NCI-H2029 treated with DMSO at 0.1 percent for 48 hours (cell line): Measurements from ENCODE around the gene KAZN.

Experiments
- DNase-seq: peaks from one replicate; lab custom pipeline; 2025; lab: John Stamatoyannopoulos, UW

KAZN gene

GRCh38 chr1:14647777-14648176 lies 49.3 kb downstream of the KAZN start:
- DNase-seq, result no peak

- no peak for DNase-seq
Measured at GRCh38 chr1:14648391-14648790, 49.9 kb downstream of the KAZN start.

- DNase-seq, result no peak
Measured at GRCh38 chr1:14648896-14649855, 50.7 kb downstream of the KAZN start.

- DNase-seq, result no peak
Measured at GRCh38 chr1:14649976-14650375, 51.5 kb downstream of the KAZN start.

GRCh38 chr1:14650951-14651350 lies 52.5 kb downstream of the KAZN start:
- DNase-seq, result no peak

- DNase-seq, result no peak
Measured at GRCh38 chr1:14652840-14653239, 54.4 kb downstream of the KAZN start.

- DNase-seq, result no peak
Measured at GRCh38 chr1:14653461-14653960, 55.0 kb downstream of the KAZN start.

GRCh38 chr1:14654554-14654953 lies 56.1 kb downstream of the KAZN start:
- DNase-seq, result no peak

GRCh38 chr1:14655385-14655784 lies 56.9 kb downstream of the KAZN start:
- no peak for DNase-seq

GRCh38 chr1:14656384-14656937 lies 58.0 kb downstream of the KAZN start:
- no peak for DNase-seq

- no peak for DNase-seq
Measured at GRCh38 chr1:14658642-14659041, 60.2 kb downstream of the KAZN start.

GRCh38 chr1:14659913-14660312 lies 61.4 kb downstream of the KAZN start:
- no peak for DNase-seq

- DNase-seq, result no peak
Measured at GRCh38 chr1:14660801-14661200, 62.3 kb downstream of the KAZN start.

- no peak for DNase-seq
Measured at GRCh38 chr1:14661222-14661621, 62.7 kb downstream of the KAZN start.

GRCh38 chr1:14662116-14662515 lies 63.6 kb downstream of the KAZN start:
- no peak for DNase-seq

- no peak for DNase-seq
Measured at GRCh38 chr1:14663773-14664172, 65.3 kb downstream of the KAZN start.

- no peak for DNase-seq
Measured at GRCh38 chr1:14666373-14666772, 67.9 kb downstream of the KAZN start.

GRCh38 chr1:14666962-14667650 lies 68.6 kb downstream of the KAZN start:
- no peak for DNase-seq

GRCh38 chr1:14667651-14667984 lies 69.1 kb downstream of the KAZN start:
- DNase-seq, result no peak

- DNase-seq, result no peak
Measured at GRCh38 chr1:14668538-14668937, 70.1 kb downstream of the KAZN start.

- DNase-seq, result no peak
Measured at GRCh38 chr1:14672005-14672404, 73.5 kb downstream of the KAZN start.

GRCh38 chr1:14674030-14674429 lies 75.5 kb downstream of the KAZN start:
- no peak for DNase-seq

- DNase-seq, result no peak
Measured at GRCh38 chr1:14676400-14676799, 77.9 kb downstream of the KAZN start.
